IMR-90 (cell line): ENCODE results near the gene GP1BA. TPM values are rescaled to one million over a fixed set of nuclear protein-coding genes. Genes with fewer than 3 reads are reported as not detected.

Experiments
- ATAC-seq: fragments of 200-7000 bp; cut with Tn5 transposase; 2 replicates; pipeline ENCODE4 v1.9.1; 2020; ENCODE audit warnings: low read depth, mild to moderate bottlenecking, moderate library complexity
- BruUV-seq: library from RNA; stranded (reverse); fragments of 400-500 nt; replicated peaks from 2 replicates; lab custom pipeline; 2021; lab: Mats Ljungman, UMichigan
- CTCF ChIA-PET: fragments of 300-600 bp; formaldehyde crosslinking; extraction: SDS; loops from one replicate; lab custom pipeline; 2021; ENCODE audit warnings: antibody characterized with exemption; lab: Yijun Ruan, JAX
- POLR2A ChIA-PET: fragments of 300-600 bp; sonication (Branson Sonifier 250); formaldehyde crosslinking; loops from one replicate; lab custom pipeline; 2022; ENCODE audit warnings: antibody characterized with exemption; ENCODE audit not compliant: unreplicated experiment; lab: Charles Lee
- DNase-seq: peaks from one replicate; pipeline ENCODE4 v3.0.0; 2013
- H2AFZ ChIP-seq: replicated peaks from 2 replicates; pipeline ENCODE3; 2013; ENCODE audit warnings: low read length, mild to moderate bottlenecking; ENCODE audit not compliant: poor library complexity
- H2AK5ac ChIP-seq: 2 replicates; pipeline ENCODE4 v1.6.1; 2013; ENCODE audit warnings: low read depth, low read length, inconsistent platforms
- H2AK9ac ChIP-seq: replicated peaks from 2 replicates; pipeline ENCODE3; 2013; ENCODE audit warnings: mild to moderate bottlenecking, low read depth, low read length, moderate library complexity; ENCODE audit not compliant: poor library complexity
- H2BK120ac ChIP-seq: 2 replicates; pipeline ENCODE4 v1.6.1; 2013; ENCODE audit warnings: low read depth, low read length, inconsistent platforms
- H2BK15ac ChIP-seq: 3 replicates; pipeline ENCODE4 v1.6.1; 2013; ENCODE audit warnings: low read depth, low read length, inconsistent platforms
- H2BK20ac ChIP-seq: 2 replicates; pipeline ENCODE4 v1.6.1; 2013; ENCODE audit warnings: low read depth, mild to moderate bottlenecking, inconsistent platforms, low read length, moderate library complexity
- H2BK5ac ChIP-seq: 2 replicates; pipeline ENCODE4 v1.6.1; 2013; ENCODE audit warnings: mild to moderate bottlenecking, low read depth, low read length, inconsistent platforms; ENCODE audit not compliant: poor library complexity, severe bottlenecking
- H3K14ac ChIP-seq: replicated peaks from 2 replicates; pipeline ENCODE4 v1.6.1; 2013; ENCODE audit warnings: low read depth, low read length, inconsistent platforms
- H3K18ac ChIP-seq: 2 replicates; pipeline ENCODE4 v1.6.1; 2013; ENCODE audit warnings: low read depth, low read length, control low read depth
- H3K23ac ChIP-seq: 2 replicates; pipeline ENCODE4 v1.6.1; 2013; ENCODE audit warnings: low read depth, low read length, inconsistent platforms
- H3K27ac ChIP-seq: 2 replicates; pipeline ENCODE4 v1.5.1; 2013; ENCODE audit warnings: mild to moderate bottlenecking, control low read depth, low read length; ENCODE audit not compliant: insufficient read depth
- H3K27me3 ChIP-seq: 2 replicates; pipeline ENCODE4 v1.6.1; 2013; ENCODE audit warnings: low read length; ENCODE audit not compliant: control insufficient read depth, insufficient read depth
- H3K36me3 ChIP-seq: 2 replicates; pipeline ENCODE4 v1.6.1; 2013; ENCODE audit warnings: low read length, mixed read lengths; ENCODE audit not compliant: control insufficient read depth, insufficient read depth
- H3K4ac ChIP-seq: 2 replicates; pipeline ENCODE4 v1.6.1; 2013; ENCODE audit warnings: low read depth, low read length, inconsistent platforms
- H3K4me1 ChIP-seq: 2 replicates; pipeline ENCODE4 v1.6.1; 2013; ENCODE audit warnings: low read length, mixed read lengths; ENCODE audit not compliant: control insufficient read depth, insufficient read depth
- H3K4me2 ChIP-seq: 2 replicates; pipeline ENCODE4 v1.6.1; 2013; ENCODE audit warnings: low read depth, mild to moderate bottlenecking, control low read depth, low read length, moderate library complexity
- H3K4me3 ChIP-seq: 2 replicates; pipeline ENCODE4 v1.5.1; 2013; ENCODE audit warnings: low read depth, mild to moderate bottlenecking, control low read depth, low read length, moderate library complexity; ENCODE audit not compliant: insufficient read depth
- H3K56ac ChIP-seq: 2 replicates; pipeline ENCODE4 v1.6.1; 2013; ENCODE audit warnings: low read length, inconsistent platforms; ENCODE audit not compliant: insufficient read depth; ENCODE audit errors: extremely low read depth
- H3K79me1 ChIP-seq, 2 experiments: 2 replicates each; pipeline ENCODE4 v1.6.1; 2013; ENCODE audit warnings: low read length in 2 of 2, inconsistent platforms in 1 of 2, low read depth in 1 of 2
- H3K9ac ChIP-seq: 2 replicates; pipeline ENCODE4 v1.6.1; 2013; ENCODE audit warnings: low read depth, low read length, control low read depth
- H3K9me1 ChIP-seq: 2 replicates; pipeline ENCODE4 v1.6.1; 2013; ENCODE audit warnings: low read length, inconsistent platforms; ENCODE audit not compliant: insufficient read depth
- H3K9me3 ChIP-seq: 2 replicates; pipeline ENCODE4 v1.6.1; 2013; ENCODE audit warnings: low read length; ENCODE audit not compliant: control insufficient read depth, insufficient read depth
- H4K20me1 ChIP-seq: 2 replicates; pipeline ENCODE4 v1.6.1; 2013; ENCODE audit warnings: low read length, inconsistent platforms; ENCODE audit not compliant: insufficient read depth
- H4K5ac ChIP-seq: 2 replicates; pipeline ENCODE4 v1.6.1; 2013; ENCODE audit warnings: mild to moderate bottlenecking, low read depth, low read length, control low read depth
- H4K8ac ChIP-seq, 2 experiments: 2 replicates each; pipeline ENCODE4 v1.6.1; 2013; ENCODE audit warnings: low read depth in 2 of 2, low read length in 2 of 2, control low read depth in 1 of 2, inconsistent platforms in 1 of 2
- H4K91ac ChIP-seq: 2 replicates; pipeline ENCODE4 v1.6.1; 2013; ENCODE audit warnings: low read depth, low read length, inconsistent platforms; ENCODE audit not compliant: insufficient read depth
- MAZ ChIP-seq: IDR thresholded peaks from 2 replicates; pipeline ENCODE4 v1.6.1; 2012; ENCODE audit warnings: low read depth, mild to moderate bottlenecking, low read length, improper control_type of control experiment, moderate library complexity, borderline replicate concordance
- POLR2A ChIP-seq: IDR thresholded peaks from 2 replicates; pipeline ENCODE4 v1.6.1; 2012; ENCODE audit warnings: mild to moderate bottlenecking, low read depth, low read length
- RAD21 ChIP-seq: IDR thresholded peaks from 2 replicates; pipeline ENCODE4 v1.6.1; 2012; ENCODE audit warnings: low read length, improper control_type of control experiment
- RFX5 ChIP-seq: IDR thresholded peaks from 2 replicates; pipeline ENCODE4 v1.8.0; 2012; ENCODE audit warnings: low read depth, mild to moderate bottlenecking, low read length, moderate library complexity
- WGBS, 2 experiments: methylation state at CpG; one replicate each; pipeline versions ENCODE4 v1.1.5 to v1.1.7; 2013; ENCODE audit warnings: missing lambda C conversion rate in 2 of 2; ENCODE audit not compliant: insufficient read length in 1 of 2; ENCODE audit errors: extremely low coverage in 2 of 2; 5-methylcytosine and 5-hydroxymethylcytosine counted together
- dilution Hi-C: fragments of 300-500 bp; cut with HindIII; formaldehyde crosslinking; loops from one replicate; pipeline ENCODE4 v1.14.3; 2018; ENCODE audit warnings: low sequenced_read_pairs; ENCODE audit not compliant: unreplicated experiment
- in situ Hi-C: fragments of 300-500 bp; cut with MboI; formaldehyde crosslinking; loops from 3 replicates; pipeline ENCODE4 v1.14.3; 2019; ENCODE audit warnings: low sequenced_read_pairs, inconsistent platforms, mixed read lengths
- intact Hi-C: fragments of 100-400 bp; cut with micrococcal nuclease; formaldehyde crosslinking; loops from 2 replicates; pipeline ENCODE4 v1.10.0; 2022
- polyA plus RNA-seq, 3 experiments: library from polyadenylated mRNA; depleted of rRNA; stranded (reverse); fragments of >200 nt; gene quantifications; 2 replicates each; pipeline ENCODE4 v1.2.3, GENCODE V29; 2012; ENCODE audit warnings: low replicate concordance in 1 of 3
- total RNA-seq: library from RNA; depleted of rRNA; stranded (reverse); fragments of >200 nt; gene quantifications from 2 replicates; pipeline ENCODE4 v1.2.3, GENCODE V29; 2012
- TF ChIP-seq, protein P1 (sequence below): fragments of 150-350 bp; IDR thresholded peaks from 2 replicates; pipeline ENCODE4 v1.6.1; 2017; ENCODE audit warnings: mild to moderate bottlenecking, antibody characterized with exemption, low read length, low read depth

Gene GP1BA
- total and polyA plus RNA-seq, 2 of the 4 experiments (the other 2 are of a cell fraction), result not detected

DNA sequence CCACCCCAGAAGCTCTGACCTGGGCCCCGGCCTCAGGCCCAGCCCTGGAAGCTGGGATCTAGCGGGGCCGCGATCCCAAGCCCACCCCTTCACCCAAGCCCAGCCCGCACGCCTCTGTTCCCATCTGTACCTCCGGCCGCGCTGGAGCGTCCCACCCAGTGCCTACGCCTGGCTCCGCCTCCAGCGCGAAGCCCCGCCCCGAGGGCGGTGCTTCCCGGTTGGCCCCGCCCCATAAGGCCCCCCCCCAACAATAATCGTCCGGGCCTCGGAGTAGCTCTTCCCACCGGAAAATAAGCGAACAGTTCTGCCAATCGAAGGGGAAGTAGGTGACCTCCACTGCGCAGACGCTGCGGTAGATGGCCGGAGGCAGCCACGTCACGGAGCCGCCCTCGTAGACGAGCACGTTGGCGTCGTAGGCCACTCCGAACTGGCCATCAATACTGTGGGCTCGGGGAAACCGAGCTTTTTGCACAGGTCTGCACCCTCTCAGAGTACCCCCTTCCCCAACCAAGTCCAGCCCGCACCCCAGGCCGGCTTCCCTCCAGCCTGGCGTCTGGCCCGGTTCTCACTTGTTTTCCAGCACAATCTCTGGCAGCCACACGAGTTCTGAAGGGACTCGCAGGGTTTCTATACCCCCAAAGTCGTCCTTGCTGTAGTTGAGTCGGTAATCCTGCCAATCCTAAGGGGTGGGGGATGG lies 30.3 kb upstream of the GP1BA start:
- no peaks in the 10 kb centered on the region; the same call in 1 of the 2 replicates for H4K20me1 ChIP-seq
- H2AFZ ChIP-seq, result peak overlapping the region; percentile 10
- dilution Hi-C loops, result no loop called here
- H2BK15ac ChIP-seq, result no peak overlapping the region
- H3K23ac ChIP-seq, result no peak overlapping the region
- ChIA-PET POLR2A (no interaction called here), CTCF (no interaction called here)
- in situ Hi-C loops, result no loop called here
- no peaks in the 10 kb centered on the region for H3K4me1 ChIP-seq
- peaks cover 9% of the 10 kb centered on the region for H3K36me3 ChIP-seq
- H3K27me3 ChIP-seq, result peaks cover 2% of the 10 kb centered on the region; the same call in 1 of the 2 replicates
- H3K4me2 ChIP-seq, result no peak overlapping the region
- H4K91ac ChIP-seq, result no peak overlapping the region
- WGBS, 2 experiments, result 54% methylated on average over 39 of the region's 48 CpGs; no CpG with 5 or more reads in 1 of the 2 experiments
- H4K5ac ChIP-seq, result no peak overlapping the region
- no peaks in the 10 kb centered on the region; the same call in 1 of the 2 replicates for H3K9me3 ChIP-seq
- no peak overlapping the region for H2BK120ac ChIP-seq
- no peak overlapping the region for H3K9ac ChIP-seq
- no peak overlapping the region for H2BK5ac ChIP-seq
- H3K9me1 ChIP-seq, result peaks cover 4% of the 10 kb centered on the region; the same call in 1 of the 2 replicates
- no peak overlapping the region for H2AK9ac ChIP-seq
- no peak overlapping the region for H3K27ac ChIP-seq
- no peak overlapping the region for H2AK5ac ChIP-seq
- no peak overlapping the region for H4K8ac ChIP-seq
- H3K4ac ChIP-seq, result no peak overlapping the region
- H3K79me1 ChIP-seq, result no peaks in the 10 kb centered on the region
- DNase-seq, result no peak
- H3K56ac ChIP-seq, result no peak overlapping the region
- no TSS peak for BruUV-seq
- no peak overlapping the region for H3K14ac ChIP-seq
- no peak for ATAC-seq
- H3K4me3 ChIP-seq, result no peak overlapping the region
- TF ChIP-seq RAD21, result no peak
- no peak for TF ChIP-seq POLR2A
- no peak for TF ChIP-seq RFX5
- no peak for TF ChIP-seq MAZ
- TF ChIP-seq, protein P1, sequence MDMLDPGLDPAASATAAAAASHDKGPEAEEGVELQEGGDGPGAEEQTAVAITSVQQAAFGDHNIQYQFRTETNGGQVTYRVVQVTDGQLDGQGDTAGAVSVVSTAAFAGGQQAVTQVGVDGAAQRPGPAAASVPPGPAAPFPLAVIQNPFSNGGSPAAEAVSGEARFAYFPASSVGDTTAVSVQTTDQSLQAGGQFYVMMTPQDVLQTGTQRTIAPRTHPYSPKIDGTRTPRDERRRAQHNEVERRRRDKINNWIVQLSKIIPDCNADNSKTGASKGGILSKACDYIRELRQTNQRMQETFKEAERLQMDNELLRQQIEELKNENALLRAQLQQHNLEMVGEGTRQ, result no peak
- H2BK20ac ChIP-seq, result no peak overlapping the region
- intact Hi-C loops, result no loop called here
- no peak overlapping the region for H3K18ac ChIP-seq
